Ascending aorta (tissue), 2 donors: ENCODE data around the gene PFKP. TPM values are rescaled to one million over a fixed set of nuclear protein-coding genes. Genes with fewer than 3 reads are reported as not detected.

ENCODE experiments used
- DNase-seq, 2 donors: peaks; one replicate each; pipeline ENCODE4 v3.0.0-alpha.2; 2019; ENCODE audit warnings: low spot score in 2 of 2
- H3K27ac ChIP-seq, 2 donors: fragments of 200-600 bp; sonication (generic); one replicate each; pipeline ENCODE4 v1.5.1; 2016 to 2017; ENCODE audit warnings: mild to moderate bottlenecking in 1 of 2
- H3K27me3 ChIP-seq: fragments of 200-600 bp; sonication (generic); one replicate; pipeline ENCODE4 v1.5.1; 2017
- H3K36me3 ChIP-seq, 2 donors: fragments of 200-600 bp; sonication (generic); one replicate each; pipeline ENCODE4 v1.5.1; 2016
- H3K4me1 ChIP-seq, 2 donors: fragments of 200-600 bp; sonication (generic); one replicate each; pipeline ENCODE4 v1.5.1; 2016 to 2017; ENCODE audit warnings: mild to moderate bottlenecking in 1 of 2
- H3K4me3 ChIP-seq, 2 donors: fragments of 200-600 bp; sonication (generic); one replicate each; pipeline ENCODE4 v1.5.1; 2016 to 2017; ENCODE audit warnings: mild to moderate bottlenecking in 1 of 2
- H3K9me3 ChIP-seq, 2 donors: fragments of 200-600 bp; sonication (generic); one replicate each; pipeline ENCODE4 v1.5.1; 2016
- CTCF ChIP-seq, 3 experiments: fragments of 200-600 bp in 2 of 3; fragments of 450-650 bp in 1 of 3; sonication (generic) in 2 of 3; IDR thresholded peaks; one replicate each; pipeline ENCODE4 v1.5.1; 2016 to 2019; ENCODE audit warnings: antibody characterized with exemption in 3 of 3, mild to moderate bottlenecking in 1 of 3, moderate library complexity in 1 of 3
- intact Hi-C: fragments of 100-400 bp; cut with DNase I; formaldehyde crosslinking; loops from one replicate; pipeline ENCODE4 v1.15.1; 2023
- total RNA-seq: library from RNA; depleted of rRNA; stranded (reverse); fragments of >200 nt; gene quantifications from one replicate; pipeline ENCODE4 v1.1.0, GENCODE V29; 2016

The PFKP gene
- total RNA-seq, 1 donor from 2014 or later, result 197 TPM

DNA sequence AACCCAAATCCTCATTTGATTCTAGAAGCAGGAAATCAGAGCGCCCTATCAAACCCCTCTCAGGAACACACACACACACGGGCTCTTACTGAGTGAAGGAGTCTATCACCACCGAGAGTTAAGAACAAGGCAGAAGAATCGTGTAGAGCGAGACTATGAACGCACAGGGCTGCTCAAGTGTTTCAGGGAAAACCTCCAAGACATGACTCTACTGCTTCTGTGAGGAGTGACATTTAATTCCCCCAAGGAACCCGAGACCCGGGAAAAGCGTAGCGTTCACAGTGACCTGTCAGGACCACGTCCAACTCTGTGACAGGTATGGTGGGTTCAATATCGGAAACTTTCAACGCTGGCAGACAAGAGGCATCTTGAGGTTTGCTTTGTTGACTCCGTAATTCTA lies 83.6 kb downstream of the PFKP start:
- Histone ChIP-seq H3K4me3 (no peak overlapping the region), H3K36me3 (peaks cover 81 to 97% of the 10 kb centered on the region in 2 donors), H3K4me1 (no peaks in the 10 kb centered on the region), H3K27me3 (no peaks in the 10 kb centered on the region), H3K27ac (no peak overlapping the region), H3K9me3 (no peaks in the 10 kb centered on the region)
- no peak for DNase-seq
- intact Hi-C loops, result no loop called here
- TF ChIP-seq CTCF (IDR thresholded peaks at IDR 0.05), result no peak

DNA sequence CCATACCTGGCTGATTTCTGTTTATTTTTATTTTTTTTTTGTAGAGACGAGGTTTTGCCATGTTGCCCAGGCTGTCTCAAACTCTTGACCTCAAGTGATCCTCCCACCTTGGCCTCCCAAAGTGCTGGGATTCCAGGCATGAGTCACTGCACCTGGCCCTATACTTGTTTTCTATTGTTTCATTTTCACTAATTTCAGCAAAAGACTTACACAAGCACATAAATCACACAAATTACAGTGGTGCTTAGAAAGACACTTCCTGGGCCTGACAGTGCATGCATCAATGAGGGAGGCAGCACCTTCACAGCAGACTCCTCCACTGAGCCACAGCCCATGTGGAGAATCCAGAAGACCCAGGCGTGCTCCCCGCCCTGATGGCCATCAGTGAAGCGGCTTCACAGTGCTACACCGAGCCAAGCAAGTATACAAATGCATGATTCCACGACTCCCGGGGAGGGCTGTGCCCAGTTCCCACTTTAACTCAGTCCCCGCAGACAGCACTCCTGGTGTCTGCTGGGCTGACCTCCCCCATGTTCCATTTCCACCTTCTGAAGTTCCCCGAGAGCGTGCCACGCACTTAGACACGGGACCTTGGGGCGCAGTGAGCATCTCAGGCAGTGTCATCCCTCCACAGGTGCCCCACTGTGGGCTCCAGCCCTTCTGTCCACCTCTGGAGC lies 84.7 kb downstream of the PFKP start:
- no peak for TF ChIP-seq CTCF (IDR thresholded peaks at IDR 0.05)
- DNase-seq, result peak in 1 of 2 donors; percentile 61
- H3K4me3 ChIP-seq, result no peak overlapping the region
- no peak overlapping the region for H3K27ac ChIP-seq
- H3K9me3 ChIP-seq, result no peaks in the 10 kb centered on the region
- no peaks in the 10 kb centered on the region for H3K4me1 ChIP-seq
- H3K36me3 ChIP-seq, result peaks cover 81 to 97% of the 10 kb centered on the region in 2 donors
- intact Hi-C loops, result no loop called here
- H3K27me3 ChIP-seq, result no peaks in the 10 kb centered on the region

DNA sequence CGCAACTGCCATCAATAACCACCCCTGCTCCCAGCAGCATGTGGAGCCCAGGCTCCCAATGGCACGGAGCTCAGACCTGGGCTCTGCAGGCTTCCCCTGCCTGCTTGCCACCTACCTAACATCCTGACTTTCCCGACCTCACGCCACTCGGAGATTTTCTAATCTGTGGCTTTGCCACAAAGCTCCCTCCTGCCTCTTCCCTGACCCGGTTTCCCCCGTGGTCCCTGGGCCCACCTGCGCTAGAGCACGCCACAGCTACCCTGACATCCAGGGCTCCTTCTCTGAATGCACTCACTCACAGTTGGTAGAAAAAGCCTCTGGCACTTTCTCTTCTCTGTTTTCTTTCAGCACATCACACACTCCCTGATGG lies 85.2 kb downstream of the PFKP start:
- Histone ChIP-seq H3K36me3 (peaks cover 81 to 96% of the 10 kb centered on the region in 2 donors), H3K4me3 (no peak overlapping the region), H3K27me3 (no peaks in the 10 kb centered on the region), H3K9me3 (no peaks in the 10 kb centered on the region), H3K27ac (no peak overlapping the region), H3K4me1 (no peaks in the 10 kb centered on the region)
- peak in 1 of 2 donors; percentile 33 for DNase-seq
- TF ChIP-seq CTCF (IDR thresholded peaks at IDR 0.05), result no peak
- intact Hi-C loops, result no loop called here

DNA sequence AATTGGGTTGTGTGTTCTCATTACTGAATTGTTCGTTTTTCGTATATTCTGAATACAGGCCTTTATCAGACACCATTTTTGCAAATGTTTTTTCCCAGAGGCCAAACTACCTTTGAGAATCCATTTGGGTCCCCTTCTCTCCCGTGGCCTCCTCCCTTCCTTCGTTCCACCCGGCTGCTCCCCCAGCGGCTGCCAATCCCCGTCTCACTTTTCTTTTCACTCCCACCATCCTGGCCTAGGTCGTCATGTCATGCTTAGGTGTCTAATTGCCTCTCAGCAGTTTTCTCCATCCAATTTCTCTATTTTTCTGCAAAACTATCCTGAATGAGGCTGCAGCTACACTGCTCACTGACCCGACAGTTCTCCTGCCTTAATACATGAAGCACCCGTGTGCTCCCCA lies 87.3 kb downstream of the PFKP start:
- H3K4me3 ChIP-seq, result no peak overlapping the region
- no peaks in the 10 kb centered on the region for H3K27me3 ChIP-seq
- H3K27ac ChIP-seq, result no peak overlapping the region
- intact Hi-C loops, result no loop called here
- no peaks in the 10 kb centered on the region for H3K4me1 ChIP-seq
- peaks cover 83 to 96% of the 10 kb centered on the region in 2 donors for H3K36me3 ChIP-seq
- H3K9me3 ChIP-seq, result no peaks in the 10 kb centered on the region
- no peak for TF ChIP-seq CTCF (IDR thresholded peaks at IDR 0.05)
- no peak for DNase-seq

DNA sequence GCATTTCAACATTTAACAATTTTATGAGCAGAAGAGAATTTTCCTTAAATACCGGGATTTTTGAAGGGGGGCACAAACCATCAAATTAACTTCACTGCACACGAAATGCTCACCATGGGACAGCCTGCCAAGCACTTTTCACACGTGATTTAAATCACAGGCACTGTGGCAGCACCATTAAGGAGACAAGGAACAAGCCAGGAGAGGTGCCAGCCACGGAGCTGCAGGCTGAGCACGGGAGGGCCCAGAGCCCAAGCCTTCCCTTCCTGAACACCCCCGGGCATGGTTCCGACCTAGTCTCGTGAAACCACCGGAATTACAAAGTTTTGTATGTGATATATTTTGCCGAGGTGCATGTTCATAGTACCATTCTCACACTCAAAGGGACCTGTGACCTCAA lies 91.8 kb downstream of the PFKP start:
- Histone ChIP-seq H3K4me3 (no peak overlapping the region), H3K9me3 (no peaks in the 10 kb centered on the region), H3K4me1 (no peaks in the 10 kb centered on the region), H3K27me3 (no peaks in the 10 kb centered on the region), H3K27ac (no peak overlapping the region), H3K36me3 (peaks cover 88 to 97% of the 10 kb centered on the region in 2 donors)
- TF ChIP-seq CTCF (IDR thresholded peaks at IDR 0.05), result no peak
- no peak for DNase-seq
- intact Hi-C loops, result no loop called here

DNA sequence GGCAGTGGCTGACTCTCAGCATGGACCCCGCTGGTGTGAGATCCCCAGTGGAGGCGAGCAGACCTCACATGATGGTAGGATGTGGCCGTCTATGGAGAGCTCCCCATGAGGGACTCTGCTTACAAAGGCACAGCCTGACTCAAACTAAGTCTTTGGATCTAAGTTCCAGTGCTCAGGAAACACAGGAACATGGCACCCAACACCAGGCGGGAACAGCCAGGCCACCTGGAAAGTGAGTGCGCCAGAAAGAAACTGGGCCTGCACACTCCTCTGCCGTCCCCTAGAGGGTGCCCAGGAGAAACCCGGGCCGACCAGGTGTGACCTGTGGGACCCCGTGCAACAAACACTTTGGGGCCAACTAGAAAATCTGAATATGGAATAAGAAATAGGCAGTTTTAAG lies 95.2 kb downstream of the PFKP start:
- DNase-seq, result peak in 1 of 2 donors; percentile 53
- no peaks in the 10 kb centered on the region for H3K4me1 ChIP-seq
- no peaks in the 10 kb centered on the region for H3K27me3 ChIP-seq
- H3K27ac ChIP-seq, result no peak overlapping the region
- no peaks in the 10 kb centered on the region for H3K9me3 ChIP-seq
- intact Hi-C loops, result no loop called here
- TF ChIP-seq CTCF (IDR thresholded peaks at IDR 0.05), result no peak
- H3K36me3 ChIP-seq, result peaks cover 89 to 98% of the 10 kb centered on the region in 2 donors
- no peak overlapping the region for H3K4me3 ChIP-seq
